ENCODE data around the gene GON4L.

GON4L gene

GRCh38 chr1:155873860-155874259 lies 16.8 kb upstream of the GON4L start:
- in situ Hi-C loops (cut with MboI; ENCODE audit: low sequenced_read_pairs, unreplicated experiment): no loop called here
- DNase-seq (ENCODE audit: low spot score): no peak
- TF ChIP-seq CTCF (IDR thresholded peaks at IDR 0.05; ENCODE audit: borderline replicate concordance, control extremely low read depth, extremely low read depth, insufficient read depth, missing control alignments): no peak

- DNase-seq (ENCODE audit: low spot score): no peak
- in situ Hi-C loops (cut with MboI; ENCODE audit: low sequenced_read_pairs, unreplicated experiment): no loop called here
- TF ChIP-seq CTCF (IDR thresholded peaks at IDR 0.05; ENCODE audit: borderline replicate concordance, control extremely low read depth, extremely low read depth, insufficient read depth, missing control alignments): no peak
Observed at GRCh38 chr1:155872527-155872926, 15.5 kb upstream of the GON4L start.

- peak; percentile 2 for DNase-seq (ENCODE audit: low spot score)
- in situ Hi-C loops (cut with MboI; ENCODE audit: low sequenced_read_pairs, unreplicated experiment): no loop called here
- no peak for TF ChIP-seq CTCF (IDR thresholded peaks at IDR 0.05; ENCODE audit: borderline replicate concordance, control extremely low read depth, extremely low read depth, insufficient read depth, missing control alignments)
Observed at GRCh38 chr1:155871390-155871789, 14.4 kb upstream of the GON4L start.

- no peak for TF ChIP-seq CTCF (IDR thresholded peaks at IDR 0.05; ENCODE audit: borderline replicate concordance, control extremely low read depth, extremely low read depth, insufficient read depth, missing control alignments)
- in situ Hi-C loops (cut with MboI; ENCODE audit: low sequenced_read_pairs, unreplicated experiment): no loop called here
- DNase-seq (ENCODE audit: low spot score): no peak
Observed at GRCh38 chr1:155867766-155868165, 10.8 kb upstream of the GON4L start.

GRCh38 chr1:155864393-155864792 lies 7.4 kb upstream of the GON4L start:
- in situ Hi-C loops (cut with MboI; ENCODE audit: low sequenced_read_pairs, unreplicated experiment): no loop called here

GRCh38 chr1:155861896-155862295 lies 4.9 kb upstream of the GON4L start:
- in situ Hi-C loops (cut with MboI; ENCODE audit: low sequenced_read_pairs, unreplicated experiment): no loop called here
- no peak for TF ChIP-seq CTCF (IDR thresholded peaks at IDR 0.05; ENCODE audit: borderline replicate concordance, control extremely low read depth, extremely low read depth, insufficient read depth, missing control alignments)
- no peak for DNase-seq (ENCODE audit: low spot score)

More at GRCh38 chr1:155864393-155864792, 7.4 kb upstream of the GON4L start:
- no peak for DNase-seq (ENCODE audit: low spot score)
- no peak for TF ChIP-seq CTCF (IDR thresholded peaks at IDR 0.05; ENCODE audit: borderline replicate concordance, control extremely low read depth, extremely low read depth, insufficient read depth, missing control alignments)

All from GM13976 (cell line).